ENCODE results near the gene EHMT1.
A peak's percentile ranks its signal among the peaks of the same experiment; 100 is the strongest.
"Not testable (repeated sequence)": the region's sequence is repeated elsewhere in the genome, so short reads cannot be mapped to it uniquely, and the experiment has no call there.

Gene EHMT1

GRCh38 chr9:137720571-137721110 is 101.8 kb downstream of the EHMT1 start:
- no peak for DNase-seq

- DNase-seq, result no peak
Observed at GRCh38 chr9:137721479-137721878, 102.7 kb downstream of the EHMT1 start.

GRCh38 chr9:137721899-137722298 is 103.1 kb downstream of the EHMT1 start:
- no peak for DNase-seq

GRCh38 chr9:137722481-137722880 is 103.7 kb downstream of the EHMT1 start:
- no peak for DNase-seq

GRCh38 chr9:137723356-137723755 is 104.6 kb downstream of the EHMT1 start:
- DNase-seq, result not testable (repeated sequence)

- DNase-seq, result peak; percentile 35
Observed at GRCh38 chr9:137723783-137724445, 105.1 kb downstream of the EHMT1 start.

- DNase-seq, result no peak
Observed at GRCh38 chr9:137724818-137725240, 106.0 kb downstream of the EHMT1 start.

- no peak for DNase-seq
Observed at GRCh38 chr9:137725598-137725997, 106.8 kb downstream of the EHMT1 start.

GRCh38 chr9:137726336-137726735 is 107.5 kb downstream of the EHMT1 start:
- not testable (repeated sequence) for DNase-seq

GRCh38 chr9:137726764-137727163 is 108.0 kb downstream of the EHMT1 start:
- DNase-seq, result no peak

- no peak for DNase-seq
Observed at GRCh38 chr9:137727716-137728115, 108.9 kb downstream of the EHMT1 start.

- DNase-seq, result no peak
Observed at GRCh38 chr9:137728444-137729311, 109.9 kb downstream of the EHMT1 start.

GRCh38 chr9:137731216-137731946 is 112.6 kb downstream of the EHMT1 start:
- no peak for DNase-seq

GRCh38 chr9:137731947-137732813 is 113.4 kb downstream of the EHMT1 start:
- no peak for DNase-seq

- no peak for DNase-seq
Observed at GRCh38 chr9:137733429-137733828, 114.6 kb downstream of the EHMT1 start.

- DNase-seq, result no peak
Observed at GRCh38 chr9:137734181-137734580, 115.4 kb downstream of the EHMT1 start.

GRCh38 chr9:137738182-137738696 is 119.4 kb downstream of the EHMT1 start:
- not testable (repeated sequence) for DNase-seq

- no peak for DNase-seq
Observed at GRCh38 chr9:137738703-137739102, 119.9 kb downstream of the EHMT1 start.

- no peak for DNase-seq
Observed at GRCh38 chr9:137739371-137740309, 120.8 kb downstream of the EHMT1 start.

- DNase-seq, result peak; percentile 59
Observed at GRCh38 chr9:137740312-137740711, 121.5 kb downstream of the EHMT1 start.
